Transverse colon (tissue), 4 donors: ENCODE data around the gene ALDH4A1.

ENCODE experiments used
- CTCF ChIP-seq, 5 experiments: fragments of 200-600 bp in 3 of 5; fragments of 450-650 bp in 2 of 5; sonication (generic) in 3 of 5; IDR thresholded peaks; 1 replicate in 2 of 5; 2 replicates in 3 of 5; pipeline ENCODE4 v1.5.1; 2016 to 2017; ENCODE audit warnings: antibody characterized with exemption in 5 of 5, inconsistent platforms in 3 of 5, mild to moderate bottlenecking in 2 of 5, moderate library complexity in 1 of 5
- EP300 ChIP-seq: sonication (generic); formaldehyde crosslinking; IDR thresholded peaks from one replicate; pipeline ENCODE4 v1.6.1; 2017; ENCODE audit warnings: antibody characterized with exemption, low read depth
- POLR2A ChIP-seq: fragments of 450-650 bp; IDR thresholded peaks from one replicate; pipeline ENCODE4 v1.6.1; 2016; ENCODE audit warnings: antibody characterized with exemption, mild to moderate bottlenecking, moderate library complexity
- POLR2AphosphoS5 ChIP-seq, 3 donors: sonication (generic); formaldehyde crosslinking; IDR thresholded peaks; one replicate each; pipeline ENCODE4 v1.6.1; 2016; ENCODE audit warnings: antibody characterized with exemption in 3 of 3

GRCh38 chr1:18859560-18859959, 42.8 kb downstream of the ALDH4A1 start, which contains the start of gene TAS1R2:
- TF ChIP-seq CTCF (IDR thresholded peaks at IDR 0.05) (no peak), POLR2A (no peak), POLR2AphosphoS5 (IDR thresholded peaks at IDR 0.05) (no peak), EP300 (no peak)
